Ishikawa (cell line): ENCODE data around the gene BIRC7.

ENCODE experiments used
- CEBPB ChIP-seq: IDR thresholded peaks from 2 replicates; pipeline ENCODE4 v1.6.1; 2012
- CREB1 ChIP-seq: IDR thresholded peaks from 2 replicates; pipeline ENCODE4 v1.6.1; 2012; ENCODE audit warnings: low read depth
- EGR1 ChIP-seq: IDR thresholded peaks from 2 replicates; pipeline ENCODE4 v1.6.1; 2012
- EP300 ChIP-seq: IDR thresholded peaks from 2 replicates; pipeline ENCODE4 v1.6.1; 2012; ENCODE audit warnings: borderline replicate concordance
- FOXM1 ChIP-seq: IDR thresholded peaks from 2 replicates; pipeline ENCODE4 v1.6.1; 2012; ENCODE audit warnings: low read depth, borderline replicate concordance
- NFIC ChIP-seq: IDR thresholded peaks from 2 replicates; pipeline ENCODE4 v1.6.1; 2012
- RAD21 ChIP-seq: IDR thresholded peaks from 2 replicates; pipeline ENCODE4 v1.6.1; 2012; ENCODE audit warnings: low read depth
- TAF1 ChIP-seq: IDR thresholded peaks from 2 replicates; pipeline ENCODE4 v1.6.1; 2012; ENCODE audit warnings: low read depth, mild to moderate bottlenecking
- TCF12 ChIP-seq: IDR thresholded peaks from 2 replicates; pipeline ENCODE4 v1.6.1; 2012; ENCODE audit warnings: low read depth
- TEAD4 ChIP-seq: IDR thresholded peaks from 2 replicates; pipeline ENCODE4 v1.6.1; 2012
- YY1 ChIP-seq: IDR thresholded peaks from 2 replicates; pipeline ENCODE4 v1.6.1; 2012; ENCODE audit warnings: low read depth
- ZBTB7A ChIP-seq: IDR thresholded peaks from 2 replicates; pipeline ENCODE4 v1.6.1; 2012; ENCODE audit warnings: low read depth
- TF ChIP-seq, protein P1 (sequence below): IDR thresholded peaks from 2 replicates; pipeline ENCODE4 v1.6.1; 2012; ENCODE audit warnings: low read depth, mild to moderate bottlenecking
- TF ChIP-seq, protein P2 (sequence below): IDR thresholded peaks from 2 replicates; pipeline ENCODE4 v1.6.1; 2012
- TF ChIP-seq, protein P3 (sequence below): IDR thresholded peaks from 2 replicates; pipeline ENCODE4 v1.6.1; 2012

BIRC7 gene

GRCh38 chr20:63270606-63271325, 35.1 kb downstream of the BIRC7 start:
- no peak for TF ChIP-seq CEBPB
- TF ChIP-seq TCF12, result no peak
- no peak for TF ChIP-seq FOXM1
- TF ChIP-seq, protein P1, sequence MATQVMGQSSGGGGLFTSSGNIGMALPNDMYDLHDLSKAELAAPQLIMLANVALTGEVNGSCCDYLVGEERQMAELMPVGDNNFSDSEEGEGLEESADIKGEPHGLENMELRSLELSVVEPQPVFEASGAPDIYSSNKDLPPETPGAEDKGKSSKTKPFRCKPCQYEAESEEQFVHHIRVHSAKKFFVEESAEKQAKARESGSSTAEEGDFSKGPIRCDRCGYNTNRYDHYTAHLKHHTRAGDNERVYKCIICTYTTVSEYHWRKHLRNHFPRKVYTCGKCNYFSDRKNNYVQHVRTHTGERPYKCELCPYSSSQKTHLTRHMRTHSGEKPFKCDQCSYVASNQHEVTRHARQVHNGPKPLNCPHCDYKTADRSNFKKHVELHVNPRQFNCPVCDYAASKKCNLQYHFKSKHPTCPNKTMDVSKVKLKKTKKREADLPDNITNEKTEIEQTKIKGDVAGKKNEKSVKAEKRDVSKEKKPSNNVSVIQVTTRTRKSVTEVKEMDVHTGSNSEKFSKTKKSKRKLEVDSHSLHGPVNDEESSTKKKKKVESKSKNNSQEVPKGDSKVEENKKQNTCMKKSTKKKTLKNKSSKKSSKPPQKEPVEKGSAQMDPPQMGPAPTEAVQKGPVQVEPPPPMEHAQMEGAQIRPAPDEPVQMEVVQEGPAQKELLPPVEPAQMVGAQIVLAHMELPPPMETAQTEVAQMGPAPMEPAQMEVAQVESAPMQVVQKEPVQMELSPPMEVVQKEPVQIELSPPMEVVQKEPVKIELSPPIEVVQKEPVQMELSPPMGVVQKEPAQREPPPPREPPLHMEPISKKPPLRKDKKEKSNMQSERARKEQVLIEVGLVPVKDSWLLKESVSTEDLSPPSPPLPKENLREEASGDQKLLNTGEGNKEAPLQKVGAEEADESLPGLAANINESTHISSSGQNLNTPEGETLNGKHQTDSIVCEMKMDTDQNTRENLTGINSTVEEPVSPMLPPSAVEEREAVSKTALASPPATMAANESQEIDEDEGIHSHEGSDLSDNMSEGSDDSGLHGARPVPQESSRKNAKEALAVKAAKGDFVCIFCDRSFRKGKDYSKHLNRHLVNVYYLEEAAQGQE, result no peak
- TF ChIP-seq CREB1, result no peak
- TF ChIP-seq YY1, result no peak

DNA sequence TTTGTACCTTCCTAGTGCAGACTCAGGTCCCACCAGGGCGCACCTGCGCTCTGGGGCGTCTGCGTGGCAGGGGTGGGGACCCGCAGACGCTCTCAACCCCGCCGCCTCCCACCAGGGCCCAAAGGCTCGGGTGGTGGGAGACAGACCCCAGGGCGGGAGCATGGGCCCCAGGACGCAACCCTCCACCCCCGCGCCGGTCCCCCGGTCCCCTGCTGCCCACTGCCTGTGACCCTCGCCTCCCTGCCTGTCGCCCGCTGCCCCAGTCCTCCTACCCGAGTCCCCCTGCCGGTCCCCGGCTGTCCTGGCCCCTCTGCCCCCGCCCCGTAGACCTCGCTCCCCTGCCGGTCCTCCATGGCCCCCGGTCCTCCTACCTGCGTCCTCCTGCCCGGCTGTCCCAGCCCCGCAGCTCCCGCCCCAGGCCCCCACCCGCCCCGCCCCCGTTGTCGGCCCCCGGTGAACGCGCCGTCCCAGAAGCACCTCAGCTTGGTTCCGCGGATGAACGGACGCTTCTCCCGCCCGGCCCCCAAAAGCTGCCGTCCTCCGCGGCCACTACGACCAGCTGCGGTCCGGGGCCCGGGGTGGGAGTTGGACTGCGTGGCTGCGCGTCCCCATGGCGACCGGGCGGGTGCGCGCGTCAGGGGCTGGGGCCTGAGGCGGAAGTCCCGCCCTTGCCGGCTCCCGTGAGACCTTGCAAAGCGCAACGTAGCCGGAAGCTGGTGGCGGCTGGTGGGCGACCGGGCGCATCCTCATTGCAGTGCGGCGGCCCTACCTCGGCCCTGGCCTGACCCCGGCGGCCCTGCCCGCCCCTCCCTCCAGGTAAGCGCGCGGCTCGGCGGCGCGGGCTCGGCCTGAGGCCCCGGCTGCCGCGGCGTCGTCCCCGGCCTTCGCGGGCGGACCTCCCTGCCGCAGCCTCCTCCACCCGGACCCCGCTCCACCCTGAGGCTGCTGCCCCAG, 36.7 kb downstream of the BIRC7 start, which contains the start of gene ARFGAP1:
Gene ARFGAP1 (plus strand): TSS at position 709 of the 954 bp plus-strand sequence. CDS start 2,768 bp downstream, outside the sequence.
- TF ChIP-seq, protein P2, sequence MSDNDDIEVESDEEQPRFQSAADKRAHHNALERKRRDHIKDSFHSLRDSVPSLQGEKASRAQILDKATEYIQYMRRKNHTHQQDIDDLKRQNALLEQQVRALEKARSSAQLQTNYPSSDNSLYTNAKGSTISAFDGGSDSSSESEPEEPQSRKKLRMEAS, result peak; percentile 53; the same call in 1 of the 2 replicates
- TF ChIP-seq TEAD4 (no peak), ZBTB7A (0 out of 2 replicates have a peak, but pooled peaks have one; percentile 20), TCF12 (no peak), EP300 (no peak), CREB1 (peak; percentile 72), NFIC (no peak), CEBPB (no peak), TAF1 (peak; percentile 55; the same call in 1 of the 2 replicates), FOXM1 (no peak), YY1 (peak; percentile 64; the same call in 1 of the 2 replicates), RAD21 (no peak), EGR1 (peak; percentile 58)
- TF ChIP-seq, protein P1, result no peak
- TF ChIP-seq, protein P3, sequence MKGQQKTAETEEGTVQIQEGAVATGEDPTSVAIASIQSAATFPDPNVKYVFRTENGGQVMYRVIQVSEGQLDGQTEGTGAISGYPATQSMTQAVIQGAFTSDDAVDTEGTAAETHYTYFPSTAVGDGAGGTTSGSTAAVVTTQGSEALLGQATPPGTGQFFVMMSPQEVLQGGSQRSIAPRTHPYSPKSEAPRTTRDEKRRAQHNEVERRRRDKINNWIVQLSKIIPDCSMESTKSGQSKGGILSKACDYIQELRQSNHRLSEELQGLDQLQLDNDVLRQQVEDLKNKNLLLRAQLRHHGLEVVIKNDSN, result no peak

GRCh38 chr20:63273059-63273579, 37.4 kb downstream of the BIRC7 start:
- no peak for TF ChIP-seq CEBPB
- no peak for TF ChIP-seq YY1
- TF ChIP-seq, protein P2, result no peak
- TF ChIP-seq EP300, result no peak
- TF ChIP-seq EGR1, result no peak
- no peak for TF ChIP-seq FOXM1
- TF ChIP-seq ZBTB7A, result no peak
- TF ChIP-seq, protein P3, result no peak
- no peak for TF ChIP-seq RAD21
- TF ChIP-seq, protein P1, result no peak
- TF ChIP-seq NFIC, result no peak
- TF ChIP-seq TCF12, result no peak
- TF ChIP-seq CREB1, result no peak
- no peak for TF ChIP-seq TEAD4
- TF ChIP-seq TAF1, result no peak
